NCI-H345 treated with DMSO at 0.1 percent for 48 hours (cell line): Measurements from ENCODE around the gene SRRM2.

Source experiments
- DNase-seq: peaks from one replicate; lab custom pipeline; 2025; ENCODE audit not compliant: unreplicated experiment; lab: John Stamatoyannopoulos, UW

SRRM2 gene

GRCh38 chr16:2737895-2738418, 14.5 kb upstream of the SRRM2 start:
- DNase-seq, result no peak

GRCh38 chr16:2738615-2739014, 13.8 kb upstream of the SRRM2 start:
- DNase-seq, result no peak

- DNase-seq, result no peak
These were observed 12.6 kb upstream of the SRRM2 start for GRCh38 chr16:2739625-2740430.

- no peak for DNase-seq
These were observed 12.0 kb upstream of the SRRM2 start for GRCh38 chr16:2740476-2740875.

- no peak for DNase-seq
These were observed 11.3 kb upstream of the SRRM2 start for GRCh38 chr16:2741168-2741567.

GRCh38 chr16:2742323-2743006, 10.0 kb upstream of the SRRM2 start:
- DNase-seq, result no peak

- DNase-seq, result no peak
These were observed 9.2 kb upstream of the SRRM2 start for GRCh38 chr16:2743007-2743810.

- no peak for DNase-seq
These were observed 7.7 kb upstream of the SRRM2 start for GRCh38 chr16:2744711-2745110.

- no peak for DNase-seq
These were observed 7.1 kb upstream of the SRRM2 start for GRCh38 chr16:2745116-2745890.

GRCh38 chr16:2745961-2746360, 6.5 kb upstream of the SRRM2 start:
- DNase-seq, result no peak

GRCh38 chr16:2748757-2749455, 3.5 kb upstream of the SRRM2 start:
- DNase-seq, result no peak

GRCh38 chr16:2749476-2749875, 3.0 kb upstream of the SRRM2 start:
- DNase-seq, result no peak

GRCh38 chr16:2749936-2750335, 2.5 kb upstream of the SRRM2 start:
- DNase-seq, result no peak

- DNase-seq, result peak; percentile 76
These were observed 832 bp upstream of the SRRM2 start for GRCh38 chr16:2751577-2752034.

GRCh38 chr16:2752850-2753732, 653 bp downstream of the SRRM2 start:
- DNase-seq, result peak; percentile 66

- DNase-seq, result no peak
These were observed 1.2 kb downstream of the SRRM2 start for GRCh38 chr16:2753733-2754020.

- DNase-seq, result no peak
These were observed 2.7 kb downstream of the SRRM2 start for GRCh38 chr16:2755158-2755557.

- no peak for DNase-seq
These were observed 4.0 kb downstream of the SRRM2 start for GRCh38 chr16:2756288-2757015.

- DNase-seq, result no peak
These were observed 4.9 kb downstream of the SRRM2 start for GRCh38 chr16:2757344-2757743.
